ENCODE results near the gene RFC5. TPM values are rescaled to one million over a fixed set of nuclear protein-coding genes. Genes with fewer than 3 reads are reported as not detected.

The RFC5 gene
- total RNA-seq, 1 donor from 2014 or later, result 7.3 TPM

DNA sequence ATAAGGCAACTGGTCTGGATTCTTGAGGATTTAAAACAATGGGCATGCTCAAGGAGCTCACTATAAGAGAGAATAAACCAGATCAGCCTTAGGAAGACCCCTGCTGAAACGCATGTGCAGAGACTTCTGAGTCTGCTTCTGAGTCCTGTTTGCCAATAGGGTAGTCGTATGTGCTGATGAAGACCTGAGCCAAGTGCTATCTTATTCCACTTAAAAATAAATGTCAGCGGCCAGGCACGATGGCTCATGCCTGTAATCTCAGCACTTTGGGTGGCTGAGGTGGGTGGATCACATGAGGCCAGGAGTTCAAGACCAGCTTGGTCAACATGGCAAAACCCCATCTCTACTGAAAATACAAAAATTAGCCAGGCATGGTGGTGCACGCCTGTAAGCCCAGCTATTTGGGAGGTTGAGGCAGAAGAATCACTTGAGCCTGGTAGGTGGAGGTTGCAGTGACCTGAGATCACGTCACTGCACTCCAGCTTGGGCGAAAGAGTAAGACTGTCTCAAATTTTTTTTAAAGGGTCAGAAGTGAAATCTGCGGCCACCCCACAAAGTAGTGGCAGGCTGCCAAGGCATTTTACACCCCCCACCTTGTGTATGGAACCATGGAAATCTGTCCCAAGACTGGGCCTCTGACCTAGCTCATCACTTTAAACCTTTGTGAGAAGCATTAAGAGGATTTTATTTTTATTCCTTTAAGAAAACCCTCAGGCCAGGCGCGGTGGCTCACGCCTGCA, 20.3 kb downstream of the RFC5 start:
- ATAC-seq (no peak), DNase-seq (no peak)
- no peak for TF ChIP-seq CTCF (IDR thresholded peaks at IDR 0.05)
- no peak overlapping the region for H3K4me3 ChIP-seq
- intact Hi-C loops (cut with DNase I), result no loop called here
- no peaks in the 10 kb centered on the region for H3K9me3 ChIP-seq
- H3K4me1 ChIP-seq, result peaks cover 4% of the 10 kb centered on the region
- peaks cover 99% of the 10 kb centered on the region for H3K36me3 ChIP-seq
- no peak overlapping the region for H3K27ac ChIP-seq
- no peaks in the 10 kb centered on the region for H3K27me3 ChIP-seq (ENCODE audit: low read depth)

DNA sequence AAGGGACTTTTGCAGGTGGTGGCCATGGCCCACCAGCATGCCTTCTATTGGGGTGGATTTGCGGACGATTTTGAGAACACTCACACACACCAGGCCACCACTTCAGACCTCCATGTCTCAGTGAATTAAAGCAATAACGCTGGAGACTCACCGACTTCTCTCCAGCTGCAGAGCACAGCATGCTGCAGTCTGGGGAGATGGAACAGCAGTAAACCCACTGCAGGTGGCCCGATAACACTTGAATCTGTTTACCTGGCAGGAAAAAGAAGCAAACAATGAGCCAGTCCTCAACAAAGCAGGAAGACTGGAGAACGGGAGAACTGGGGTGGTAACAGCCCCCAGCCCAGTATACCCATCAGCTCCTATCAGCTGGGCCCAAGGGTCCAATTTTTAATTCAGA, 21.6 kb downstream of the RFC5 start:
- Histone ChIP-seq H3K36me3 (peaks cover 99% of the 10 kb centered on the region), H3K9me3 (no peaks in the 10 kb centered on the region), H3K4me1 (peaks cover 4% of the 10 kb centered on the region), H3K27me3 (ENCODE audit: low read depth) (no peaks in the 10 kb centered on the region), H3K4me3 (no peak overlapping the region), H3K27ac (no peak overlapping the region)
- no peak for ATAC-seq
- intact Hi-C loops (cut with DNase I), result no loop called here
- DNase-seq, result no peak
- TF ChIP-seq CTCF (IDR thresholded peaks at IDR 0.05), result no peak

GRCh38 chr12:118042091-118042490, 25.6 kb downstream of the RFC5 start:
- no peak for TF ChIP-seq CTCF (IDR thresholded peaks at IDR 0.05)
- ATAC-seq (no peak), DNase-seq (no peak)
- intact Hi-C loops (cut with DNase I), result no loop called here
- Histone ChIP-seq H3K27ac (no peak overlapping the region), H3K4me3 (no peak overlapping the region), H3K4me1 (no peaks in the 10 kb centered on the region), H3K27me3 (ENCODE audit: low read depth) (no peaks in the 10 kb centered on the region), H3K36me3 (peaks cover 96% of the 10 kb centered on the region), H3K9me3 (no peaks in the 10 kb centered on the region)

DNA sequence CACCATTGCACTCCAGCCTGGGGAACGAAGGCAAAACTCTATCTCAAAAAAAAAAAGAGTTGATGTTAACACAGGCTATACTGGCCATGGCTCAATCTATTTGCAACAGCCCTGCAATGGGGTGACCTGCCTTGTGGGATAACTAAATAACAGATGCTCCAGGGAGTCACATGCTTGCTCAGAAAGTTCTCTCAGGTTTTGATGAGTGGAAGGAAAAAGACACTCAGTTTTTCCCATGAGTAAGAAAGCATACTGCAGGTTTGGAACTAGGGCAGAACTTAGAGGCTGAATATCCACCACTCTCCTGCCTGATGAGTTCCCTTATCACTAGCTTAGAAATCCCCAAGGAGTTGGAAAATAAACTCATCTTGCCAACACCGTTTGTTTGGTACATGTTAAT, 27.6 kb downstream of the RFC5 start:
- intact Hi-C loops (cut with DNase I), result no loop called here
- Histone ChIP-seq H3K9me3 (no peaks in the 10 kb centered on the region), H3K27ac (no peak overlapping the region), H3K4me1 (no peaks in the 10 kb centered on the region), H3K27me3 (ENCODE audit: low read depth) (no peaks in the 10 kb centered on the region), H3K4me3 (no peak overlapping the region), H3K36me3 (peaks cover 93% of the 10 kb centered on the region)
- no peak for ATAC-seq
- TF ChIP-seq CTCF (IDR thresholded peaks at IDR 0.05), result no peak
- DNase-seq, result no peak

- peaks cover 93% of the 10 kb centered on the region for H3K36me3 ChIP-seq
Observed at GRCh38 chr12:118044577-118044976, 28.1 kb downstream of the RFC5 start.

More at GRCh38 chr12:118044577-118044976, 28.1 kb downstream of the RFC5 start:
- H3K9me3 ChIP-seq, result no peaks in the 10 kb centered on the region
- intact Hi-C loops (cut with DNase I), result no loop called here
- ATAC-seq (no peak), DNase-seq (no peak)
- no peak overlapping the region for H3K27ac ChIP-seq
- no peaks in the 10 kb centered on the region for H3K27me3 ChIP-seq (ENCODE audit: low read depth)
- TF ChIP-seq CTCF (IDR thresholded peaks at IDR 0.05), result no peak
- H3K4me1 ChIP-seq, result no peaks in the 10 kb centered on the region
- no peak overlapping the region for H3K4me3 ChIP-seq
